ENCODE measurements around the gene PROCR.
"Not testable (repeated sequence)": the region's sequence is repeated elsewhere in the genome, so short reads cannot be mapped to it uniquely, and the experiment has no call there.

PROCR gene

DNA sequence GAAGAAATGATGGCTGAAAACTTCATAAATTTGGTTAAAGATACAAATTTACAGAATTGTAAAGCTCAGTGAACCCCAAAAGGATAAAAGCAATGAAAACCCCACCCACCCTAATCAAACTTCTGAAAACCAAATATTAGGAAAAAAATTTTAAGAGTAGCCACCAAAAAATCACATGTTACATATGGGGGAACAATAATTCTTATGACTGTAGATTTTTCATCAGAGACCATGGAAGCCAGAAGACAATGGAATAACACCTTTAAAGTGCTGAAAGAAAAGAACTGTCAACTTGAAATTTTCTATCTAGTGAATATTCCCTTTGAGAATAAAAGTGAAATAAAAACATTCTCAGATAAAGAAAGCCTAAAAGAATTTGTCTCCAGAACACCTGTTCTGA is 24.4 kb downstream of the PROCR start:
- no peak overlapping the region for H3K9ac ChIP-seq (ENCODE audit: low read depth, low read length, poor library complexity)

DNA sequence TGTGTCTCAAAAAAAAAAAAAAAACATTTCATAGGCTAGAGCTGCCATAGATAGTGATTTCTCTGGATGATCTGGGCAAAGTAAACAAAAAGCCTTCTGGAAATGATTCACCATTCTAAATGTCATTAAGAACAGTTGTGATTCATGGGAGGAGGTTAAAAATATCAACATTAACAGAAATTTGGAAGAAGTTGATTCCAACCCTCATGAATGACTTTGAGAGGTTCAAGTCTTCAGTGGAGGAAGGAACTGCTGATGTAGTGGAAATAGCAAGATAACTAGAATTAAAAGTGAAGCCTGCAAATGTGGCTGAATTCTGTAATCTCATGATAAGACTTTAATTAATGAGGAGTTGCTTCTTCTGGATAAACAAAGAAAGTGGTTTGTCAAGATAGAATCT is 27.9 kb downstream of the PROCR start:
- no peak overlapping the region for H2BK15ac ChIP-seq (ENCODE audit: low read length)
- H3K14ac ChIP-seq (ENCODE audit: low read length): no peak overlapping the region
- H2BK120ac ChIP-seq (ENCODE audit: low read depth, low read length): no peak overlapping the region
- no peak overlapping the region for H3K4me2 ChIP-seq (ENCODE audit: insufficient read depth, low read length, poor library complexity, severe bottlenecking)
- no peaks in the 10 kb centered on the region for H3K27me3 ChIP-seq (ENCODE audit: control insufficient read depth in 3 of 3, insufficient read depth in 3 of 3, low read depth in 1 of 3, low read length in 3 of 3)
- H3K79me1 ChIP-seq (ENCODE audit: low read depth, low read length): no peaks in the 10 kb centered on the region
- H2AFZ ChIP-seq (ENCODE audit: low read length): no peak overlapping the region
- no peak overlapping the region for H3K23ac ChIP-seq (ENCODE audit: low read depth, low read length, poor library complexity)
- H3K4ac ChIP-seq (ENCODE audit: low read length): no peak overlapping the region
- no peak overlapping the region for H2BK12ac ChIP-seq (ENCODE audit: low read length)
- no peak overlapping the region for H4K8ac ChIP-seq (ENCODE audit: low read depth, low read length)
- no peak overlapping the region for H3K18ac ChIP-seq (ENCODE audit: low read length)
- no peak overlapping the region for H3K4me3 ChIP-seq (ENCODE audit: low read length in 2 of 2)
- no peak overlapping the region for H2BK5ac ChIP-seq (ENCODE audit: low read length)
- H3K9ac ChIP-seq (ENCODE audit: low read depth, low read length, poor library complexity): no peak overlapping the region
- H4K91ac ChIP-seq (ENCODE audit: low read depth, low read length, poor library complexity): no peak overlapping the region
- peaks cover 2 to 12% of the 10 kb centered on the region in 2 donors for H3K9me3 ChIP-seq (replicated peaks in 1 of 2; ENCODE audit: control insufficient read depth in 2 of 2, insufficient read depth in 1 of 2, low read depth in 1 of 2, low read length in 2 of 2)
- H3K4me1 ChIP-seq (ENCODE audit: control insufficient read depth in 2 of 2, insufficient read depth in 1 of 2, low read depth in 1 of 2, low read length in 2 of 2): no peaks in the 10 kb centered on the region
- DNase-seq (ENCODE audit: low spot score): no peak
- H3K36me3 ChIP-seq (replicated peaks in 1 of 2; ENCODE audit: control insufficient read depth in 2 of 2, insufficient read depth in 2 of 2, low read length in 2 of 2): no peaks in the 10 kb centered on the region
- H2AK5ac ChIP-seq (ENCODE audit: low read depth, low read length): no peak overlapping the region
- no peak overlapping the region for H3K27ac ChIP-seq (replicated peaks; ENCODE audit: low read length)

More for the DNA sequence above, 24.4 kb downstream of the PROCR start:
- Histone ChIP-seq H3K27me3 (ENCODE audit: control insufficient read depth in 3 of 3, insufficient read depth in 3 of 3, low read depth in 1 of 3, low read length in 3 of 3) (peaks cover 0 to 8% (median 0%) of the 10 kb centered on the region in 3 experiments), H4K91ac (ENCODE audit: low read depth, low read length, poor library complexity) (no peak overlapping the region), H2BK120ac (ENCODE audit: low read depth, low read length) (no peak overlapping the region), H3K4me3 (ENCODE audit: low read length in 2 of 2) (no peak overlapping the region), H3K4me2 (ENCODE audit: insufficient read depth, low read length, poor library complexity, severe bottlenecking) (no peak overlapping the region), H3K4ac (ENCODE audit: low read length) (no peak overlapping the region), H3K79me1 (ENCODE audit: low read depth, low read length) (no peaks in the 10 kb centered on the region), H4K8ac (ENCODE audit: low read depth, low read length) (no peak overlapping the region), H2AK5ac (ENCODE audit: low read depth, low read length) (no peak overlapping the region), H2BK15ac (ENCODE audit: low read length) (no peak overlapping the region), H2AFZ (ENCODE audit: low read length) (no peak overlapping the region), H3K14ac (ENCODE audit: low read length) (no peak overlapping the region), H3K36me3 (replicated peaks in 1 of 2; ENCODE audit: control insufficient read depth in 2 of 2, insufficient read depth in 2 of 2, low read length in 2 of 2) (no peaks in the 10 kb centered on the region), H3K9me3 (replicated peaks in 1 of 2; ENCODE audit: control insufficient read depth in 2 of 2, insufficient read depth in 1 of 2, low read depth in 1 of 2, low read length in 2 of 2) (peaks cover 2 to 12% of the 10 kb centered on the region in 2 donors), H3K23ac (ENCODE audit: low read depth, low read length, poor library complexity) (no peak overlapping the region), H2BK12ac (ENCODE audit: low read length) (no peak overlapping the region), H3K27ac (replicated peaks; ENCODE audit: low read length) (no peak overlapping the region), H2BK5ac (ENCODE audit: low read length) (no peak overlapping the region), H3K18ac (ENCODE audit: low read length) (no peak overlapping the region), H3K4me1 (ENCODE audit: control insufficient read depth in 2 of 2, insufficient read depth in 1 of 2, low read depth in 1 of 2, low read length in 2 of 2) (peaks cover 0 to 3% of the 10 kb centered on the region in 2 donors)
- no peak for DNase-seq (ENCODE audit: low spot score)

DNA sequence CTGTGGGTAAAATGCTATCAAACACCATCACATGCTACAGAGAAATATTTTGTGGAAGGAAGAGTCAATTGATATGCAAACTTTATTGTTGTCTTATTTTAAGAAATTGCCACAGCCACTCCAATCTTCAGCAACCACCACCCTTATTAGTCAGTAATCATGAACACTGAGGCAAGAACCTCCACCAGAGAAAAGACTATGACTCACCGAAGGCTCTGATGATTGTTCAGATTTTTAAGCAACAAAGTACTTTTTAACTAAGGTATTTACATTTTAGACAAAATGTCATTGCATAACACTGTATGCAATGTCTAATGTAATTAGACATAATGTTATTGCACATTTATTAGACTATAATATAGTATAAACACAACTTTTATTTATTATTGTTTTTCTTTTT is 28.4 kb downstream of the PROCR start:
- Histone ChIP-seq H3K79me1 (ENCODE audit: low read depth, low read length) (no peaks in the 10 kb centered on the region), H3K14ac (ENCODE audit: low read length) (no peak overlapping the region), H3K4ac (ENCODE audit: low read length) (no peak overlapping the region), H2BK15ac (ENCODE audit: low read length) (no peak overlapping the region), H3K23ac (ENCODE audit: low read depth, low read length, poor library complexity) (no peak overlapping the region), H3K36me3 (replicated peaks in 1 of 2; ENCODE audit: control insufficient read depth in 2 of 2, insufficient read depth in 2 of 2, low read length in 2 of 2) (no peaks in the 10 kb centered on the region), H3K27me3 (ENCODE audit: control insufficient read depth in 3 of 3, insufficient read depth in 3 of 3, low read depth in 1 of 3, low read length in 3 of 3) (no peaks in the 10 kb centered on the region), H4K91ac (ENCODE audit: low read depth, low read length, poor library complexity) (no peak overlapping the region), H3K18ac (ENCODE audit: low read length) (no peak overlapping the region), H3K9me3 (replicated peaks in 1 of 2; ENCODE audit: control insufficient read depth in 2 of 2, insufficient read depth in 1 of 2, low read depth in 1 of 2, low read length in 2 of 2) (peaks cover 2 to 12% of the 10 kb centered on the region in 2 donors), H3K4me3 (ENCODE audit: low read length in 2 of 2) (no peak overlapping the region), H2BK12ac (ENCODE audit: low read length) (no peak overlapping the region), H3K9ac (ENCODE audit: low read depth, low read length, poor library complexity) (no peak overlapping the region), H3K4me2 (ENCODE audit: insufficient read depth, low read length, poor library complexity, severe bottlenecking) (no peak overlapping the region), H2AK5ac (ENCODE audit: low read depth, low read length) (no peak overlapping the region), H2BK120ac (ENCODE audit: low read depth, low read length) (no peak overlapping the region), H2AFZ (ENCODE audit: low read length) (no peak overlapping the region), H4K8ac (ENCODE audit: low read depth, low read length) (no peak overlapping the region), H2BK5ac (ENCODE audit: low read length) (no peak overlapping the region), H3K27ac (replicated peaks; ENCODE audit: low read length) (no peak overlapping the region), H3K4me1 (ENCODE audit: control insufficient read depth in 2 of 2, insufficient read depth in 1 of 2, low read depth in 1 of 2, low read length in 2 of 2) (no peaks in the 10 kb centered on the region)
- WGBS, 2 donors (ENCODE audit: extremely low coverage in 2 of 2, insufficient read length in 2 of 2, insufficient replicate concordance in 1 of 2): no CpG with 5 or more reads among the region's 1 CpG
- DNase-seq (ENCODE audit: low spot score): no peak

DNA sequence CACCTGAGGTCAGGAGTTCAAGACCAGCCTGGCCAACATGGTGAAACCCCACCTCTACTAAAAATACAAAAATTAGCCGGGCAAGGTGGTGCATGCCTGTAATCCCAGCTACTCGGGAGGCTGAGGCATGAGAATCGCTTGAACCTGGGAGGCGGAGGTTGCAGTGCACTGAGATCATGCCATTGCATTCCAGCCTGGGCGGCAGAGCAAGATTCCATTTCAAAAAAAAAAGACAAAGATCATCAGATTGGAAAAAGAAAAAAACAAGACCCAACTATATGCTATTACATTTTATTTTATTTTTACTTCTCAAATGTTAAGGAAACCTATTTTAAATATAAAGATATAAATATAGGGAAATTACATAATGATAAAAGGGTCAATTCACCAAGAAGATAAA is 29.6 kb downstream of the PROCR start:
- no CpG with 5 or more reads among the region's 5 CpGs for WGBS, 2 donors (ENCODE audit: extremely low coverage in 2 of 2, insufficient read length in 2 of 2, insufficient replicate concordance in 1 of 2)
- H3K14ac ChIP-seq (ENCODE audit: low read length); H3K23ac ChIP-seq (ENCODE audit: low read depth, low read length, poor library complexity); H2BK5ac ChIP-seq (ENCODE audit: low read length); H2BK12ac ChIP-seq (ENCODE audit: low read length); H2BK120ac ChIP-seq (ENCODE audit: low read depth, low read length); H2AK5ac ChIP-seq (ENCODE audit: low read depth, low read length); H3K4me1 ChIP-seq (ENCODE audit: control insufficient read depth in 2 of 2, insufficient read depth in 1 of 2, low read depth in 1 of 2, low read length in 2 of 2); DNase-seq (ENCODE audit: low spot score); H3K18ac ChIP-seq (ENCODE audit: low read length); H3K27me3 ChIP-seq (ENCODE audit: control insufficient read depth in 3 of 3, insufficient read depth in 3 of 3, low read depth in 1 of 3, low read length in 3 of 3); H4K8ac ChIP-seq (ENCODE audit: low read depth, low read length); H3K9ac ChIP-seq (ENCODE audit: low read depth, low read length, poor library complexity); H2AFZ ChIP-seq (ENCODE audit: low read length); H3K4me2 ChIP-seq (ENCODE audit: insufficient read depth, low read length, poor library complexity, severe bottlenecking); H3K4ac ChIP-seq (ENCODE audit: low read length); H3K4me3 ChIP-seq (ENCODE audit: low read length in 2 of 2); H2BK15ac ChIP-seq (ENCODE audit: low read length); H3K36me3 ChIP-seq (replicated peaks in 1 of 2; ENCODE audit: control insufficient read depth in 2 of 2, insufficient read depth in 2 of 2, low read length in 2 of 2); H4K91ac ChIP-seq (ENCODE audit: low read depth, low read length, poor library complexity); H3K27ac ChIP-seq (replicated peaks; ENCODE audit: low read length); H3K79me1 ChIP-seq (ENCODE audit: low read depth, low read length): not testable (repeated sequence)
- peaks cover 2 to 11% of the 10 kb centered on the region in 2 donors for H3K9me3 ChIP-seq (replicated peaks in 1 of 2; ENCODE audit: control insufficient read depth in 2 of 2, insufficient read depth in 1 of 2, low read depth in 1 of 2, low read length in 2 of 2)
